Activated naive CD8-positive, alpha-beta T cell treated with anti-CD3 and anti-CD28 coated beads, Interleukin-2, amount 50 U/mL, for 16 hours (primary cell): ENCODE data around the gene PROC.

ENCODE experiments used
- DNase-seq: peaks from one replicate; pipeline ENCODE4 v3.0.0-alpha.2; 2020; ENCODE audit warnings: low read depth, low spot score

The PROC gene

GRCh38 chr2:127418300-127419111 lies at the start of gene PROC:
TSS of gene PROC (plus strand) at chr2:127418427. CDS start at chr2:127419943, 1,516 bp downstream.
- DNase-seq, result no peak

- no peak for DNase-seq
These were observed 48.2 kb upstream of the PROC start for GRCh38 chr2:127370010-127370409.

GRCh38 chr2:127371037-127371436 lies 47.2 kb upstream of the PROC start:
- no peak for DNase-seq

- DNase-seq, result no peak
These were observed 44.7 kb upstream of the PROC start for GRCh38 chr2:127373362-127374083.

GRCh38 chr2:127376257-127376656 lies 42.0 kb upstream of the PROC start:
- no peak for DNase-seq

GRCh38 chr2:127377262-127377661 lies 41.0 kb upstream of the PROC start:
- DNase-seq, result no peak

- no peak for DNase-seq
These were observed 39.5 kb upstream of the PROC start for GRCh38 chr2:127378720-127379119.

- no peak for DNase-seq
These were observed 38.4 kb upstream of the PROC start for GRCh38 chr2:127379712-127380355.

- DNase-seq, result no peak
These were observed 36.5 kb upstream of the PROC start for GRCh38 chr2:127381762-127382161.

GRCh38 chr2:127382831-127383230 lies 35.4 kb upstream of the PROC start:
- no peak for DNase-seq

- no peak for DNase-seq
These were observed 33.7 kb upstream of the PROC start for GRCh38 chr2:127384529-127384928.

GRCh38 chr2:127386246-127386645 lies 32.0 kb upstream of the PROC start:
- no peak for DNase-seq

GRCh38 chr2:127386764-127387654 lies 31.2 kb upstream of the PROC start:
- DNase-seq, result peak; percentile 38

- peak; percentile 86 for DNase-seq
These were observed 30.4 kb upstream of the PROC start, which contains the start of gene MAP3K2 for GRCh38 chr2:127387655-127388422. TSS of gene MAP3K2 (minus strand) at chr2:127387975. CDS start at chr2:127343129, 44,846 bp downstream.

GRCh38 chr2:127388423-127389164 lies 29.6 kb upstream of the PROC start:
- DNase-seq, result no peak

GRCh38 chr2:127389778-127390435 lies 28.3 kb upstream of the PROC start:
- no peak for DNase-seq

- no peak for DNase-seq
These were observed 25.9 kb upstream of the PROC start for GRCh38 chr2:127392133-127392827.

- DNase-seq, result no peak
These were observed 25.2 kb upstream of the PROC start for GRCh38 chr2:127392828-127393578.
